HT1080 (cell line): Measurements from ENCODE around the gene FAM76B. TPM values are rescaled to one million over a fixed set of nuclear protein-coding genes. Genes with fewer than 3 reads are reported as not detected.

Experiments
- DNase-seq: peaks from one replicate; pipeline ENCODE4 v3.0.0-alpha.2; 2015; ENCODE audit warnings: low read depth
- total RNA-seq: library from RNA; depleted of rRNA; stranded (reverse); fragments of >200 nt; shearing (Covaris generic); gene quantifications from 2 replicates; pipeline ENCODE4 v1.2.3, GENCODE V29; 2014; rRNA removed

The FAM76B gene
- total RNA-seq, 1 experiment from 2014 or later = 11.9 TPM

GRCh38 chr11:95732930-95733602, 56.5 kb downstream of the FAM76B start:
- no peak for DNase-seq

GRCh38 chr11:95729462-95729861, 60.1 kb downstream of the FAM76B start:
- DNase-seq = no peak

GRCh38 chr11:95728790-95729189, 60.8 kb downstream of the FAM76B start:
- DNase-seq = no peak

GRCh38 chr11:95728094-95728493, 61.5 kb downstream of the FAM76B start:
- no peak for DNase-seq

GRCh38 chr11:95727620-95728019, 62.0 kb downstream of the FAM76B start:
- DNase-seq = no peak

GRCh38 chr11:95727111-95727510, 62.5 kb downstream of the FAM76B start:
- no peak for DNase-seq

- DNase-seq = no peak
Observed at GRCh38 chr11:95725196-95725595, 64.4 kb downstream of the FAM76B start.

GRCh38 chr11:95723361-95723942, 66.1 kb downstream of the FAM76B start:
- DNase-seq = no peak

- no peak for DNase-seq
Observed at GRCh38 chr11:95720195-95720594, 69.4 kb downstream of the FAM76B start.

Other genes starting within 250 kb of the FAM76B start
- 27.0 and 32.8 TPM in 2 replicates for gene CEP57, start 716 bp upstream of the FAM76B start, total RNA-seq
- 20.3 and 29.5 TPM in 2 replicates for gene MTMR2, start 134.3 kb upstream of the FAM76B start, total RNA-seq